ENCODE measurements around the gene PTPRF.
"Not testable (repeated sequence)": the region's sequence is repeated elsewhere in the genome, so short reads cannot be mapped to it uniquely, and the experiment has no call there.

PTPRF gene

GRCh38 chr1:43636006-43636641 lies 105.4 kb downstream of the PTPRF start:
- no peak for DNase-seq (ENCODE audit: low spot score)
- TF ChIP-seq CTCF (IDR thresholded peaks at IDR 0.05; ENCODE audit: extremely low read depth, missing control alignments), result no peak

GRCh38 chr1:43637267-43637666 lies 106.6 kb downstream of the PTPRF start:
- DNase-seq (ENCODE audit: low spot score), result no peak
- TF ChIP-seq CTCF (IDR thresholded peaks at IDR 0.05; ENCODE audit: extremely low read depth, missing control alignments), result no peak

GRCh38 chr1:43638381-43638780 lies 107.7 kb downstream of the PTPRF start:
- DNase-seq (ENCODE audit: low spot score), result not testable (repeated sequence)

GRCh38 chr1:43639976-43640794 lies 109.5 kb downstream of the PTPRF start:
- no peak for DNase-seq (ENCODE audit: low spot score)
- no peak for TF ChIP-seq CTCF (IDR thresholded peaks at IDR 0.05; ENCODE audit: extremely low read depth, missing control alignments)

GRCh38 chr1:43644558-43644957 lies 113.9 kb downstream of the PTPRF start:
- no peak for TF ChIP-seq CTCF (IDR thresholded peaks at IDR 0.05; ENCODE audit: extremely low read depth, missing control alignments)
- DNase-seq (ENCODE audit: low spot score), result no peak

GRCh38 chr1:43645461-43645860 lies 114.8 kb downstream of the PTPRF start:
- no peak for TF ChIP-seq CTCF (IDR thresholded peaks at IDR 0.05; ENCODE audit: extremely low read depth, missing control alignments)
- no peak for DNase-seq (ENCODE audit: low spot score)

GRCh38 chr1:43647331-43647730 lies 116.6 kb downstream of the PTPRF start:
- not testable (repeated sequence) for DNase-seq (ENCODE audit: low spot score)

GRCh38 chr1:43648221-43648847 lies 117.7 kb downstream of the PTPRF start:
- no peak for TF ChIP-seq CTCF (IDR thresholded peaks at IDR 0.05; ENCODE audit: extremely low read depth, missing control alignments)
- no peak for DNase-seq (ENCODE audit: low spot score)

Data from GM20000 (cell line).